HepG2 (cell line): ENCODE results near the gene NUP62. TPM values are rescaled to one million over a fixed set of nuclear protein-coding genes. Genes with fewer than 3 reads are reported as not detected.

Experiments used
- ELK4 ChIP-seq: sonication (generic); formaldehyde crosslinking; IDR thresholded peaks from 2 replicates; pipeline ENCODE4 v1.9.0; 2021; ENCODE audit warnings: missing genetic modification reagents, borderline replicate concordance
- ERF ChIP-seq: IDR thresholded peaks from 2 replicates; pipeline ENCODE4 v1.6.1; 2018; ENCODE audit warnings: missing biosample characterization, missing genetic modification reagents
- GFI1 ChIP-seq: sonication (generic); formaldehyde crosslinking; IDR thresholded peaks from 2 replicates; pipeline ENCODE4 v1.5.0; 2020; ENCODE audit warnings: missing genetic modification reagents, mild to moderate bottlenecking, borderline replicate concordance
- GTF3A ChIP-seq: sonication (generic); formaldehyde crosslinking; conservative IDR thresholded peaks from 2 replicates; pipeline ENCODE4 v1.4.0; 2020; ENCODE audit warnings: mild to moderate bottlenecking, missing genetic modification reagents
- HDAC6 ChIP-seq: fragments of 200-600 bp; sonication (generic); IDR thresholded peaks from 2 replicates; pipeline ENCODE4 v1.7.0; 2017; ENCODE audit warnings: mild to moderate bottlenecking, antibody characterized with exemption, low read length, low read depth
- JUND ChIP-seq: sonication (generic); formaldehyde crosslinking; IDR thresholded peaks from 2 replicates; pipeline ENCODE4 v1.8.0; 2022; ENCODE audit warnings: mild to moderate bottlenecking, missing genetic modification reagents
- MAFF ChIP-seq: IDR thresholded peaks from 2 replicates; pipeline ENCODE4 v1.6.1; 2011; ENCODE audit warnings: low read depth, low read length, improper control_type of control experiment
- MLLT10 ChIP-seq: sonication (generic); formaldehyde crosslinking; IDR thresholded peaks from 2 replicates; pipeline ENCODE4 v1.4.0; 2020; ENCODE audit warnings: missing genetic modification reagents
- MLX ChIP-seq: IDR thresholded peaks from 2 replicates; pipeline ENCODE4 v1.6.1; 2016
- RARA ChIP-seq: IDR thresholded peaks from 2 replicates; pipeline ENCODE4 v1.6.1; 2016; ENCODE audit warnings: missing genetic modification reagents, missing compliant biosample characterization
- RERE ChIP-seq: IDR thresholded peaks from 2 replicates; pipeline ENCODE4 v1.6.1; 2016; ENCODE audit warnings: low read depth, missing genetic modification reagents, missing compliant biosample characterization
- TRAFD1 ChIP-seq: sonication (generic); formaldehyde crosslinking; IDR thresholded peaks from 2 replicates; pipeline ENCODE4 v1.5.1; 2020; ENCODE audit warnings: missing genetic modification reagents, mild to moderate bottlenecking, borderline replicate concordance
- YY1 ChIP-seq: IDR thresholded peaks from 2 replicates; pipeline ENCODE4 v1.6.1; 2011; ENCODE audit warnings: low read length, low read depth, moderate library complexity, mild to moderate bottlenecking; ENCODE audit not compliant: insufficient read depth, insufficient replicate concordance
- ZKSCAN8 ChIP-seq: IDR thresholded peaks from 2 replicates; pipeline ENCODE4 v1.6.1; 2016; ENCODE audit warnings: borderline replicate concordance, missing genetic modification reagents, missing compliant biosample characterization
- ZNF12 ChIP-seq: sonication (generic); formaldehyde crosslinking; IDR thresholded peaks from 2 replicates; pipeline ENCODE4 v1.5.0; 2020; ENCODE audit warnings: missing genetic modification reagents
- ZNF446 ChIP-seq: sonication (generic); formaldehyde crosslinking; IDR thresholded peaks from 2 replicates; pipeline ENCODE4 v1.5.0; 2020; ENCODE audit warnings: mild to moderate bottlenecking, missing genetic modification reagents
- ZNF512B ChIP-seq: sonication (generic); formaldehyde crosslinking; IDR thresholded peaks from 2 replicates; pipeline ENCODE4 v1.5.1; 2020; ENCODE audit warnings: missing genetic modification reagents, mild to moderate bottlenecking, borderline replicate concordance
- ZNF607 ChIP-seq: sonication (generic); formaldehyde crosslinking; IDR thresholded peaks from 2 replicates; pipeline ENCODE4 v1.5.1; 2020; ENCODE audit warnings: missing genetic modification reagents, mild to moderate bottlenecking, borderline replicate concordance
- polyA plus RNA-seq, 8 experiments: library from polyadenylated mRNA; depleted of rRNA in 3 of 8; stranded (reverse) in 7 of 8; unstranded in 1 of 8; fragments of >200 nt; fragmentation: Illumina TruSeq in 4 of 8; extraction: Trizol in 4 of 8; gene quantifications; 2 replicates each; pipeline versions ENCODE4 v1.2.1 to v1.2.3, GENCODE V29; 2011 to 2016; ENCODE audit warnings: low read depth in 4 of 8, missing spikeins in 1 of 8, mixed read lengths in 1 of 8; ENCODE audit not compliant: insufficient read depth in 1 of 8
- total RNA-seq, 5 experiments: library from RNA; depleted of rRNA; stranded (reverse); fragments of >200 nt; fragmentation: Illumina TruSeq; extraction: Trizol; gene quantifications; 2 replicates each; pipeline ENCODE4 v1.2.3, GENCODE V29; 2016; ENCODE audit warnings: low read depth in 1 of 5

Gene NUP62
- total and polyA plus RNA-seq, 2 of the 13 experiments (the other 11 are each of a cell fraction or from before 2014, with no cell fraction given): 16.5 to 41.5 TPM

GRCh38 chr19:49929121-49929610 lies at the start of gene NUP62, which contains the start of gene ATF5 (continued):
- peak; percentile 36 for TF ChIP-seq YY1
- no peak; the same call in 1 of the 2 replicates for TF ChIP-seq GFI1 (CRISPR knock-in tag)
- TF ChIP-seq RARA: no peak
- TF ChIP-seq JUND: no peak
- TF ChIP-seq ZNF512B: no peak
- peak; percentile 50; the same call in 1 of the 2 replicates for TF ChIP-seq ELK4
- TF ChIP-seq ZNF446 (CRISPR knock-in tag): peak; percentile 95
- no peak for TF ChIP-seq MLLT10 (CRISPR knock-in tag)
- TF ChIP-seq ZNF12: 0 out of 2 replicates have a peak, but pooled peaks have one; percentile 43
- TF ChIP-seq TRAFD1 (CRISPR knock-in tag): no peak
- TF ChIP-seq HDAC6: no peak
- TF ChIP-seq MAFF: no peak
- peak; percentile 96 for TF ChIP-seq ZNF607
- TF ChIP-seq GTF3A (CRISPR knock-in tag): 0 out of 2 replicates have a peak, but pooled peaks have one; percentile 44
- TF ChIP-seq MLX: no peak
- no peak for TF ChIP-seq ZKSCAN8
- TF ChIP-seq ERF (CRISPR knock-in tag): peak; percentile 65; the same call in 1 of the 2 replicates
- no peak for TF ChIP-seq RERE (CRISPR knock-in tag)
